KMS-11 (cell line): ENCODE results near the gene NAALAD2.
"Not testable (repeated sequence)": the region's sequence is repeated elsewhere in the genome, so short reads cannot be mapped to it uniquely, and the experiment has no call there.

Experiments
- H2AFZ ChIP-seq: fragments of 200-600 bp; sonication (generic); 2 replicates; pipeline ENCODE4 v1.6.1; 2016; ENCODE audit warnings: antibody characterized with exemption, mixed run types, low read depth
- H3K27ac ChIP-seq: fragments of 200-600 bp; sonication (generic); 2 replicates; pipeline ENCODE4 v1.6.1; 2016; ENCODE audit warnings: mild to moderate bottlenecking, mixed run types
- H3K27me3 ChIP-seq: fragments of 200-600 bp; sonication (generic); 2 replicates; pipeline ENCODE4 v1.6.1; 2017; ENCODE audit warnings: mild to moderate bottlenecking, low read depth, mixed run types, moderate library complexity; ENCODE audit not compliant: insufficient read depth
- H3K36me3 ChIP-seq: fragments of 200-600 bp; sonication (generic); 2 replicates; pipeline ENCODE4 v1.6.1; 2017; ENCODE audit warnings: mild to moderate bottlenecking, mixed run types; ENCODE audit not compliant: insufficient read depth
- H3K4me1 ChIP-seq: fragments of 200-600 bp; sonication (generic); 2 replicates; pipeline ENCODE4 v1.6.1; 2016; ENCODE audit warnings: mild to moderate bottlenecking, low read depth, mixed run types; ENCODE audit not compliant: poor library complexity, severe bottlenecking
- H3K4me2 ChIP-seq: fragments of 200-600 bp; sonication (generic); 2 replicates; pipeline ENCODE4 v1.7.0; 2016; ENCODE audit warnings: mild to moderate bottlenecking, mixed run types
- H3K4me3 ChIP-seq: fragments of 200-600 bp; sonication (generic); IDR thresholded peaks from 2 replicates; pipeline ENCODE4 v1.6.1; 2017; ENCODE audit warnings: low read depth, low read length, mixed read lengths; ENCODE audit not compliant: insufficient read depth
- H3K79me2 ChIP-seq: fragments of 200-600 bp; sonication (generic); 2 replicates; pipeline ENCODE4 v1.6.1; 2016; ENCODE audit warnings: low read depth, mixed run types; ENCODE audit not compliant: insufficient read depth
- H3K9ac ChIP-seq: fragments of 200-600 bp; sonication (generic); 2 replicates; pipeline ENCODE4 v1.6.1; 2016; ENCODE audit warnings: mild to moderate bottlenecking, mixed run types
- H4K20me1 ChIP-seq: fragments of 200-600 bp; sonication (generic); 2 replicates; pipeline ENCODE4 v1.6.1; 2016; ENCODE audit warnings: mild to moderate bottlenecking, mixed run types; ENCODE audit not compliant: insufficient read depth
- TF ChIP-seq, protein P1 (sequence below): fragments of 200-600 bp; sonication (generic); conservative IDR thresholded peaks from 2 replicates; pipeline ENCODE4 v1.6.1; 2017; ENCODE audit warnings: low read depth, mild to moderate bottlenecking, antibody characterized with exemption, low read length, moderate library complexity, mixed read lengths

The NAALAD2 gene

DNA sequence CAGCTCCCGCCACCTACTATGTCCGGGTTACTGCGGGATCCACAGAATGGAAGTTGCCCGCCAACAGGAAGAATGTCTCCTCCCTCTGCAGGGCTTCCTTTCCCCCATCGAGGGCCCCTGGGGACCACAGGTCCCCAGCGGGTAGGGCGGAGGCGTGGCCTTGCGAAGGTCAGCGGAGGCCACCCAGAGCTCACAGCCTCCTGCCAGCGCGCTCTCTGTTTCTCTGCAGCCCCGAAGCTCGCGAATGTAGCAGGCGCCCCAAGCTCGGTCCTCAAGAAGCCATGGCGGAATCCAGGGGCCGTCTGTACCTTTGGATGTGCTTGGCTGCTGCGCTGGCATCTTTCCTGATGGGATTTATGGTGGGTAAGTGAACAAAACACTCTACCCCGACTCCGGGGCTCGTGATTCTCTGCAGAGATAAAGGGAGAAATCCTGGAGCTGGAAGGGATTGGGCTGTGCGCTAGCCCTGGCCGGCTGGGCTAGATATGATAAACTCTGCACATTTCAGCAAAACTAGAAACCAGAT is at the start of gene NAALAD2:
TSS of gene NAALAD2 (plus strand) at position 186 of the 526 bp plus-strand sequence. CDS start at position 282, 96 bp downstream.
- Histone ChIP-seq H3K9ac (no peak within 1 kb of the TSS), H3K27me3 (no peaks in the 10 kb centered on the region), H3K4me1 (no peaks in the 10 kb centered on the region), H3K36me3 (no peaks in the 10 kb centered on the region), H3K4me2 (no peak within 1 kb of the TSS), H3K27ac (no peak within 1 kb of the TSS), H4K20me1 (no peaks in the 10 kb centered on the region), H2AFZ (no peak within 1 kb of the TSS), H3K4me3 (no peak within 1 kb of the TSS), H3K79me2 (no peaks in the 10 kb centered on the region)
- TF ChIP-seq, protein P1, sequence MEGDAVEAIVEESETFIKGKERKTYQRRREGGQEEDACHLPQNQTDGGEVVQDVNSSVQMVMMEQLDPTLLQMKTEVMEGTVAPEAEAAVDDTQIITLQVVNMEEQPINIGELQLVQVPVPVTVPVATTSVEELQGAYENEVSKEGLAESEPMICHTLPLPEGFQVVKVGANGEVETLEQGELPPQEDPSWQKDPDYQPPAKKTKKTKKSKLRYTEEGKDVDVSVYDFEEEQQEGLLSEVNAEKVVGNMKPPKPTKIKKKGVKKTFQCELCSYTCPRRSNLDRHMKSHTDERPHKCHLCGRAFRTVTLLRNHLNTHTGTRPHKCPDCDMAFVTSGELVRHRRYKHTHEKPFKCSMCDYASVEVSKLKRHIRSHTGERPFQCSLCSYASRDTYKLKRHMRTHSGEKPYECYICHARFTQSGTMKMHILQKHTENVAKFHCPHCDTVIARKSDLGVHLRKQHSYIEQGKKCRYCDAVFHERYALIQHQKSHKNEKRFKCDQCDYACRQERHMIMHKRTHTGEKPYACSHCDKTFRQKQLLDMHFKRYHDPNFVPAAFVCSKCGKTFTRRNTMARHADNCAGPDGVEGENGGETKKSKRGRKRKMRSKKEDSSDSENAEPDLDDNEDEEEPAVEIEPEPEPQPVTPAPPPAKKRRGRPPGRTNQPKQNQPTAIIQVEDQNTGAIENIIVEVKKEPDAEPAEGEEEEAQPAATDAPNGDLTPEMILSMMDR = no peak

DNA sequence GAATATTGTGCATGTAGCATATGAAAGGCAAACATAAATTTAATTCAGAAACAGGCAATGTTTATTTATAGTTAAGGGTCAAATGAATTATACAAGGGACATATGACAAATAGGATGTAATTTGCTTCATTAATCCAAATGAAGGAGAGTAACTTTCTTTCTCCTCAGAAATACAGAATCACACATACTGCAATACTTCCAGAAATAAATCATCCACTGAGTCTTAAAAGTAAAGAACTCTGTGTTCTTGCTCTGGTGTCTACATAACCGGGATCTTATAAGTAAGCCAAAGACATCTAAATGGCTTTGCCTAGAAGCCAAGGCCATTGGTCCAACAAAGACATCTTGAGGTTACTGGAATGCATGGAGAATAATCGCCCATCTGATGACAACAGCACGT is 48.8 kb upstream of the NAALAD2 start, which contains the start of gene UBTFL1:
TSS of gene UBTFL1 (plus strand) at position 301 of the 400 bp plus-strand sequence. CDS start at position 301, 0 bp downstream.
- H3K4me1 ChIP-seq, H3K36me3 ChIP-seq, H3K4me2 ChIP-seq, H4K20me1 ChIP-seq, H3K27me3 ChIP-seq, H3K4me3 ChIP-seq, H2AFZ ChIP-seq, H3K79me2 ChIP-seq, H3K27ac ChIP-seq, H3K9ac ChIP-seq: not testable (repeated sequence)

DNA sequence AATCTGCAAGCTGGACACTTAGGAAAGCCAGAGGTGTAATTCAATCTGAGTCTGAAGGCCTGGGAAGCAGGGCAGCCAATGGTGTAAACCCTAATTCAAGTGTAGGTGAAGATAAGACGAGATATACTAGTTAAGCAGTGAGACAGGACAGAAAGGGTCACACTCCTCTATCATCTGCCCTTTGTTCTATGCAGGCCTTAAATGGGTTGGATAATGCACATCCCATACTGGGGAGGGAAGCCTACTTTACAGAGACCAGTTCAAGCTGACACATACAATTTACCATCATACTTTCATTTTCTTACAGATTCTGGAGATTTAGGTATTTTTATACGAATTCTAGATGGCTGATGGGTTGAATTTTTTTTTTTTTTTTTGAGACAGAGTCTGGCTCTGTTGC is 45.7 kb upstream of the NAALAD2 start:
- not testable (repeated sequence) for H3K36me3 ChIP-seq, H3K4me2 ChIP-seq, H2AFZ ChIP-seq

DNA sequence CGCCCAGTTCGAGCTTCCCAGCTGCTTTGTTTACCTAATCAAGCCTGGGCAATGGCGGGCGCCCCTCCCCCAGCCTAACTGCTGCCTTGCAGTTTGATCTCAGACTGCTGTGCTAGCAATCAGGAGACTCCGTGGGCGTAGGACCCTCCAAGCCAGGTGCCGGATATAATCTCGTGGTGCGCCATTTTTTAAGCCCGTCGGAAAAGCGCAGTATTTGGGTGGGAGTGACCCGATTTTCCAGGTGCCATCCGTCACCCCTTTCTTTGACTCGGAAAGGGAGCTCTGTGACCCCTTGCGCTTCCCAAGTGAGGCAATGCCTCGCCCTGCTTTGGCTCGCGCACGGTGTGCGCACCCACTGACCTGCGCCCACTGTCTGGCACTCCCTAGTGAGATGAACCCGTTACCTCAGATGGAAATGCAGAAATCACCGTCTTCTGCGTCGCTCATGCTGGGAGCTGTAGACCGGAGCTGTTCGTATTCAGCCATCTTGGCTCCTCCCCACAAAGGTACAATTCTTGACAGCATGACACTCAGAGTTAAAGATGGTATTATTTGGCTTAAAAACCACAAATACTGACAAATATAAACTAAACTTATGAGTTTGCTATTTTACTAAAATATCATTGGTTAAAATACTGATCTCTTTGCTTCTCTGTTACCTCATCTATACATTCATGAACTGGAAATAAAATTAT is 39.1 kb upstream of the NAALAD2 start:
- not testable (repeated sequence) for H3K4me3 ChIP-seq, H3K27ac ChIP-seq, H3K79me2 ChIP-seq, H2AFZ ChIP-seq, H3K4me2 ChIP-seq, H3K36me3 ChIP-seq, H4K20me1 ChIP-seq, H3K27me3 ChIP-seq, H3K4me1 ChIP-seq, H3K9ac ChIP-seq

More for the DNA sequence above, 45.7 kb upstream of the NAALAD2 start:
- H3K4me1 ChIP-seq, H3K27me3 ChIP-seq, H3K4me3 ChIP-seq, H3K27ac ChIP-seq, H3K79me2 ChIP-seq, H4K20me1 ChIP-seq, H3K9ac ChIP-seq: not testable (repeated sequence)

DNA sequence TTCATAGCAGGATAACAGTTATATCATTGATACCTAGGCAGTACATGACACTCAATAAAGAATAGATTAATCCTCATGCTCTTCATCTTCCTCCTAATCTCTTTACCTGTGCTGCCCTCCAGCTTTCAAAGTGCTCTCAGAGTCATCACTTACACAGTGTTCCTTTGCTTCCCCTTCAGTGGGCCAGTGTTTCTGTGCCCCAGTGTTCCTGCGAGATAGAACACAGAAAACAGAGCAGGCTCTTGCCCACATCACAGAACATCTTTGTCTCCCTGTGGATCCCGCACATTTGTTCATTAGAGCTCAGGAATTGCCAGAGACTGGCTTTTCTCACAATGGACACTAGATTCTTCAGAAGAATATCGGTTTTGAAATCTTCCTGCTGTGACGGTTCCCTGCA is 36.2 kb upstream of the NAALAD2 start:
- H3K79me2 ChIP-seq, H3K4me1 ChIP-seq, H3K4me3 ChIP-seq, H3K9ac ChIP-seq, H2AFZ ChIP-seq, H3K27ac ChIP-seq, H3K27me3 ChIP-seq, H4K20me1 ChIP-seq, H3K4me2 ChIP-seq, H3K36me3 ChIP-seq: not testable (repeated sequence)

DNA sequence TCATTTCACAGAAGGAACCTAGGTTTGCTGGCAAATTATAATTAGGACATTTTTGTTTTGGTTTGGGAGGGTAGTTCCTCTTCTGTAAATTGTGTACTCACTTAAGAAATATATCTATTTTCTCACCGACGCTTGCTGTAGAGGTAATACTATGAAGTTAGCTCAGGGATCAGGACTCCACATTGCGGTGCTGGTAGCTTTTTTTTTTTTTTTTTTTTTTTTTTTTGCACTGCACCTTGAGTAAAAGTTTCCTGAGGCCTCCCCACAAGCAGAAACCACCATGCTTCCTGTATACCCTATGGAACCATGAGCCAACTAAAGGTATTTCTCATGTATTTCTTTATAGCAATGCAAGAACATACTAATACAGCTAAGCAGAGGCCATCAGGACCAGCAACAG is 34.0 kb upstream of the NAALAD2 start:
- H4K20me1 ChIP-seq = no peaks in the 10 kb centered on the region
- H3K79me2 ChIP-seq = no peaks in the 10 kb centered on the region
- H3K4me1 ChIP-seq = no peaks in the 10 kb centered on the region
- no peak overlapping the region for H2AFZ ChIP-seq
- H3K27me3 ChIP-seq = no peaks in the 10 kb centered on the region
- no peaks in the 10 kb centered on the region for H3K36me3 ChIP-seq
- TF ChIP-seq, protein P1 = no peak
- no peak overlapping the region for H3K4me2 ChIP-seq
- H3K27ac ChIP-seq = no peak overlapping the region
- H3K4me3 ChIP-seq = no peak overlapping the region
- no peak overlapping the region for H3K9ac ChIP-seq
